ENCODE measurements around the gene SLC12A9. TPM values are rescaled to one million over a fixed set of nuclear protein-coding genes. Genes with fewer than 3 reads are reported as not detected.
A peak's percentile ranks its signal among the peaks of the same experiment; 100 is the strongest.

The SLC12A9 gene
- total RNA-seq, 1 donor from 2014 or later = 37.1 TPM

DNA sequence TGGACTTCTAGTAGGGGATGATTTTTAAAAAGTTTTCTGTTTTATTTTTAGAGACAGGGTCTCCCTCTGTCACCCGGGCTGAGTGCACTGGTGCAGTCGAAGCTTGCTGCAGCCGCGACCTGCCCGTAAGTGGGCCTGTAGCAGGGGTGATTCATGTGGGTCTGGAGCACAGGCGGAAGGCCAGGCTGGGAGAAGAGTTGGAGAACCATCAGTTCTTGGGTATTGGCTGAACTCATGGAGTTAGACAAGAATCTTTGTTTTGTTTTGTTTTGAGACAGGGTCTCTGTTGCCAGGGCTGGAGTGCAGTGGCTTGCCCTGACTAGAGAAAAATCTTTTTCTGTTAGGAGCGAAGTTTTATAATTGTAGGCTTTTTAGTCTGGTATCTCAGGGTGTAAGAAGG is 28.1 kb downstream of the SLC12A9 start:
- DNase-seq (ENCODE audit: extremely low spot score, unreplicated experiment) = no peak
- Mint-ChIP-seq H3K36me3 (peaks cover 41% of the 10 kb centered on the region), H3K9me3 (no peaks in the 10 kb centered on the region), H3K4me3 (no peak overlapping the region), H3K4me1 (ENCODE audit: unreplicated experiment) (peaks cover 36% of the 10 kb centered on the region), H3K27me3 (no peaks in the 10 kb centered on the region), H3K27ac (peak overlapping the region; percentile 56)
- TF ChIP-seq, protein P1, sequence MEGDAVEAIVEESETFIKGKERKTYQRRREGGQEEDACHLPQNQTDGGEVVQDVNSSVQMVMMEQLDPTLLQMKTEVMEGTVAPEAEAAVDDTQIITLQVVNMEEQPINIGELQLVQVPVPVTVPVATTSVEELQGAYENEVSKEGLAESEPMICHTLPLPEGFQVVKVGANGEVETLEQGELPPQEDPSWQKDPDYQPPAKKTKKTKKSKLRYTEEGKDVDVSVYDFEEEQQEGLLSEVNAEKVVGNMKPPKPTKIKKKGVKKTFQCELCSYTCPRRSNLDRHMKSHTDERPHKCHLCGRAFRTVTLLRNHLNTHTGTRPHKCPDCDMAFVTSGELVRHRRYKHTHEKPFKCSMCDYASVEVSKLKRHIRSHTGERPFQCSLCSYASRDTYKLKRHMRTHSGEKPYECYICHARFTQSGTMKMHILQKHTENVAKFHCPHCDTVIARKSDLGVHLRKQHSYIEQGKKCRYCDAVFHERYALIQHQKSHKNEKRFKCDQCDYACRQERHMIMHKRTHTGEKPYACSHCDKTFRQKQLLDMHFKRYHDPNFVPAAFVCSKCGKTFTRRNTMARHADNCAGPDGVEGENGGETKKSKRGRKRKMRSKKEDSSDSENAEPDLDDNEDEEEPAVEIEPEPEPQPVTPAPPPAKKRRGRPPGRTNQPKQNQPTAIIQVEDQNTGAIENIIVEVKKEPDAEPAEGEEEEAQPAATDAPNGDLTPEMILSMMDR (conservative IDR thresholded peaks at IDR 0.05) = no peak

- Mint-ChIP-seq H3K4me1 (ENCODE audit: unreplicated experiment) (peaks cover 37% of the 10 kb centered on the region), H3K27ac (no peak overlapping the region), H3K36me3 (peaks cover 44% of the 10 kb centered on the region), H3K27me3 (no peaks in the 10 kb centered on the region), H3K9me3 (no peaks in the 10 kb centered on the region), H3K4me3 (no peak overlapping the region)
- DNase-seq (ENCODE audit: extremely low spot score, unreplicated experiment) = no peak
- TF ChIP-seq, protein P1 (conservative IDR thresholded peaks at IDR 0.05) = no peak
These were observed 28.6 kb downstream of the SLC12A9 start for GRCh38 chr7:100881136-100881535.

- Mint-ChIP-seq H3K9me3 (no peaks in the 10 kb centered on the region), H3K4me1 (ENCODE audit: unreplicated experiment) (peaks cover 34% of the 10 kb centered on the region), H3K27ac (no peak overlapping the region), H3K36me3 (peaks cover 45% of the 10 kb centered on the region), H3K27me3 (no peaks in the 10 kb centered on the region), H3K4me3 (no peak overlapping the region)
- no peak for DNase-seq (ENCODE audit: extremely low spot score, unreplicated experiment)
- TF ChIP-seq, protein P1 (conservative IDR thresholded peaks at IDR 0.05) = no peak
These were observed 29.7 kb downstream of the SLC12A9 start for GRCh38 chr7:100882201-100882600.

- no peak overlapping the region for H3K4me3 Mint-ChIP-seq
- H3K27me3 Mint-ChIP-seq = no peaks in the 10 kb centered on the region
- H3K9me3 Mint-ChIP-seq = no peaks in the 10 kb centered on the region
- peaks cover 42% of the 10 kb centered on the region for H3K4me1 Mint-ChIP-seq (ENCODE audit: unreplicated experiment)
- TF ChIP-seq, protein P1 (conservative IDR thresholded peaks at IDR 0.05) = no peak
- peak overlapping the region; percentile 70 for H3K27ac Mint-ChIP-seq
- peaks cover 50% of the 10 kb centered on the region for H3K36me3 Mint-ChIP-seq
- DNase-seq (ENCODE audit: extremely low spot score, unreplicated experiment) = no peak
These were observed 30.4 kb downstream of the SLC12A9 start for GRCh38 chr7:100882785-100883526.

DNA sequence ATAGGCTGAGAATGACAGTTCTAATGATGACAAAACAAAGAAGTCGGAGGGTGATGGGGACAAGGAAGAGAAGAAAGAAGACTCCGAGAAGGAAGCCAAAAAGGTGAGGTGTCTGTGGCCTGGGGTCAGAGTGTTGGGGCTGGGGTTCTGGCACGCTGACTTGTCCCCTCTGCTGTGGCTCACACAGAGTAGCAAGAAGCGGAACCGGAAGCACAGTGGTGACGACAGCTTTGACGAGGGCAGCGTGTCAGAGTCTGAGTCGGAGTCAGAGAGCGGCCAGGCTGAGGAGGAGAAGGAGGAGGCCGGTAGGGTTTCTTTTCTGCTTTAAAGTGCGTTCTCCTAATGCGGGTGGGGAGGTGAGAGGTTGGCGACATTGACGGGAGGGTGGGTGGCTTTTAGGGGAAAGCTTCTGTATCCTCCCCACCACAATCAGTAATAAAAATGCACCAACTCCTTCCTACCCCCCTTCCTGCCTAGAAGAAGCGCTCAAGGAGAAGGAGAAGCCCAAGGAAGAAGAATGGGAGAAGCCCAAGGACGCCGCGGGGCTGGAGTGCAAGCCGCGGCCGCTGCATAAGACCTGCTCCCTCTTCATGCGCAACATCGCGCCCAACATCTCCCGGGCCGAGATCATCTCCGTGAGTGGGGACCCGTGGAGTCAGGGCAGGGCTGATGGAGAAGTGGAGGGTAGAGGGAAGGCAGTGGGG is 32.4 kb downstream of the SLC12A9 start:
- no peaks in the 10 kb centered on the region for H3K27me3 Mint-ChIP-seq
- peaks cover 48% of the 10 kb centered on the region for H3K36me3 Mint-ChIP-seq
- H3K4me1 Mint-ChIP-seq (ENCODE audit: unreplicated experiment) = peaks cover 35% of the 10 kb centered on the region
- no peaks in the 10 kb centered on the region for H3K9me3 Mint-ChIP-seq
- DNase-seq (ENCODE audit: extremely low spot score, unreplicated experiment) = no peak
- TF ChIP-seq, protein P1 (conservative IDR thresholded peaks at IDR 0.05) = no peak
- H3K4me3 Mint-ChIP-seq = no peak overlapping the region
- no peak overlapping the region for H3K27ac Mint-ChIP-seq

All from type B pancreatic cell (in vitro differentiated cells).